NOMO-1 treated with dmso at 0.1 percent for 144 hours (cell line): ENCODE results near the gene BDH1.
"Not testable (repeated sequence)": the region's sequence is repeated elsewhere in the genome, so short reads cannot be mapped to it uniquely, and the experiment has no call there.

Experiments used
- DNase-seq: peaks from one replicate; lab custom pipeline; 2025; ENCODE audit not compliant: unreplicated experiment; lab: John Stamatoyannopoulos, UW

Gene BDH1

DNA sequence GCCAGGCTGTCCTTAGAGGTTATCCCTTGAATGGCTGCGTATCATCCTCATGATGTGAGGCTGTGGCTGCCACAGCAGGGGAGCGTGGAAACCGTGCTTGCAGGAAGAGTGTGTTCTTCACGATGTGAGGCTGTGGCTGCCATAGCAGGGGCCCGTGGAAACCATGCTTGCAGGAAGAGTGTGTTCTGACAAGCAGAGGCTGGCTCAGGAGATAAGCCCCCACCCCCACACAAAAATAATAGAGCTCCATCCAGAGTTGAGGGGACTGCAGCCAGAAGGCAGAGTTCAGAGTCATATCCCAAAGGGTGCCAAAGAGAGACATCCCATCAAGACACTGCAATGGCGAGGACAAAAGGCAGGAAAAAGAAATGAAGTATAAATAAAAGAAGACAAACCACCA lies 22.6 kb upstream of the BDH1 start:
- DNase-seq, result no peak

DNA sequence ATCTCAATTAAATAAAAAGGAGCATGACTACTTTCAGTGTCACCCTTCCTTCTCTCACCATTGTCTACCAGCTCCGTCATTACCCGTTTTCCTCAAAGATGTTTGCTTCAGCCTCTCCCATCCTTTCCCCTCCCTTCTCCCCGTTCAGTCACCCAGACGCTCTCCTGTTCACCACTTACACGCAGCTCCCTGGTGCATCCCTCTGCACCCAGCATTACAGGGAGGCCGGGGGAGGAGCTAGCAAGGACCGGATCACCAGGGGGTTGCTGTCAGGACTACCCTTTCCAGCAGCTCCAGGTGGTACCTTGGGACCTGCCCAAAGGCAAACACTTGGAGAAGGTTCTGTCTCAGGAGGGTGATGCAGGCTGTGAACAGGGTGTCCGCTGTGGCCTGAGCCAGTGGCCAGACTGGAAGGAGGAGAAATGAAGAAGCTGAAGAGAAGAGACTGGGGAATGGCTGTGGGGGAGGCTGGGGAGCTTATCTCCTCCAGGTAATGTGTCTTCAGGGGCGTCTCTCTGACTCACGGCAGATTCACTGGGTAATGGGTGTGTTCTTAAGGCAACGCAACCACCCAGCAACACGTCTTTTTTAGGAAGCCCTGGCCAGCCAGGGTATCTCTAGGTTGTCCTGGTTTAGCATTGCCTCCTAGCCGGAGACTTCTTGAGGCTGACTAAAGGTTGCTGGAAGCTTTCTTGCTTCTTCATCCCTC lies 21.8 kb upstream of the BDH1 start:
- DNase-seq, result no peak

DNA sequence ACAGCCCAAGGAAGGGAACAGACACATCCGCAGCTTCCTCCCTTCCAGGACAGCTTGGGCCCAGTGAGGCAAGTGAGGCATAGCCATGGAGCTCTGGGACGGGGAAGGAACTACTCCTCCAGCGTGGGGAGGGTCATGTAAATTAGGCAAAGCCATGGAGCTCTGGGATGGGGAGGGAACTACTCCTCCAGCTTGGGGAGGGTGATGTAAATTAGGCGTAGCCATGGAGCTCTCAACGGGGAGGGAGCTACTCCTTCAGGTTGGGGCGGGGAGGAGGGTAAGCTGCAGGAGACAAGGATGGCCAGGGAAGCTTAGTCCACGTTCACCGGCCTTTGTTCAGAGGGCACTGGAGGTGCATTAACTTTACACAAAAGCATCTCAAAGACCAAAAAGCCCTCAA lies 21.1 kb upstream of the BDH1 start:
- no peak for DNase-seq

DNA sequence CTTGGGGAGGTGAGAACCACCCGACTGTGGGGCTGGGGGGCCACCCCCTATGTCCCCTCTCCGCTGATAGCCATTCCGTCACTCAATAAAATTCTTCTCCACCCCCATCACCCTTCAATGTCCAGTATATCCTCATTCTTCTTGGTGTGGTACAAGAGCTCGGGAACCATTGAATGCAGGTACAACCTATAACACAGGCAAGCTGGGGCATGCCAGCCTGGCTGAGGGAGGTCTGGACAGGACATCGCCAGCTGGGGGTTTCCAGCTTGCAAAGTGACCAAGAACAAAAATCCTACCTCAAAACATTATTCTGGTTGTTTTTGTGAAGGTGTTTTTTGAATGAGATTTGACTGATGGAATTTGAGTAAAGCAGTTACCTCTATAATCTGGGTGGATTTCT lies 19.6 kb upstream of the BDH1 start:
- no peak for DNase-seq

DNA sequence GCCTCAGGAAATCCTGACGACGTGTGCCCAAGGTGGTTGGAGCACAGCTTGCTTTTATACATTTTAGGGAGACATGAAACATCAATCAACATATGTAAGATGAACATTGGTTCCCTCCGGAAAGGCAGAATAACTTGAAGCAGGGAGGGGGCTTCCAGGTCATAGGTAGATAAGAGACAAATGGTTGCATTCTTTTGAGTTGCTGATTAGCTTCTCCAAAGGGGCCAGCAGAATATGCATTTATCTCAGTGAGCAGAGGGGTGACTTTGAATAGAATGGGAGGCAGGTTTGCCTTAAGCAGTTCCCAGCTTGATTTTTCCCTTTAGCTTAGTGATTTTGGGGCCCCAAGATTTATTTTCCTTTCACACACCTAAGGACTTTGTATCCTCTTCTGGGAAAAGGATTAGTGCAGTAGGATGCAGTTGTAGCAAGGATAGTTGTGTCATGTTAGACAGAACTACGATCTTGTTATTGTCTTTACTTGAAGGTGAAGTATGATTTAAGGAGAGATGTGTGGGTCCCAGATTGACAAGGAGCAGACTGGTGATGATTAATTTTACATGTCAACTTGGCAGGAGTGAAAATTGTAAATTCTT lies 18.7 kb upstream of the BDH1 start:
- not testable (repeated sequence) for DNase-seq

DNA sequence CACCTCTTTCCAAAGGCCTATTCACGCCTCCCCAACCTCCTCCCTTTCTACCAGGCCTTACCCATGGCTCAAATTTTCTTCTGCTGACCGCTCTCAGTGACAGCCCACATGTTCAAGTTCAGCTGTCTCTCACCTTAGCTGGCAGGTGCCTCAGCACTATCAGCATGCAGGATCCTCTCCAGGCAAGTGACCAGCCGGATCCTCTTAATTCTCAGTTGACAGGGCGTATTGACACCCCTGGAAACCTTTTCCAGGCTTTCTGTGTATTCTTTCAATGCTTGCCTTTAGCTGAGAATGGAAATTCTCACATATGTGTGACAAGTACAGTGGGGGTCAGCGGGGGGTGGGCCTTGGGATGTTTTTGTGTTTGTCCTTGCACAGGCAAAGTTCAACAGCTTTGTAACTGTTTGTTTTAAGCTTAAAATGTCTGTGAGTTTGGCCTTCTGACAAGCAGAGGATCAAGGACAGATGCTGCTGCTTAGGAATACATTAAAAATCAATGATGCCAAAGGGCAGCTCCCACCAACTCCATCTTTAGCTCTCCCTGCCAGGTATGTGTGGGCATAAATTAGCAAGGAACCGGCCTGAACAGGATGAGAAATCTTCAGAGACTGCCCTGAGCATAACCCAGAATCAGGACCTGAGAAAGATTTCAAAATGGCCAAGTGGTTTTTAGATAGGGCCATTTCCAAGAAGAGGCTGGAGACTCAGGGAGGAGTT lies 17.4 kb upstream of the BDH1 start:
- DNase-seq, result no peak

DNA sequence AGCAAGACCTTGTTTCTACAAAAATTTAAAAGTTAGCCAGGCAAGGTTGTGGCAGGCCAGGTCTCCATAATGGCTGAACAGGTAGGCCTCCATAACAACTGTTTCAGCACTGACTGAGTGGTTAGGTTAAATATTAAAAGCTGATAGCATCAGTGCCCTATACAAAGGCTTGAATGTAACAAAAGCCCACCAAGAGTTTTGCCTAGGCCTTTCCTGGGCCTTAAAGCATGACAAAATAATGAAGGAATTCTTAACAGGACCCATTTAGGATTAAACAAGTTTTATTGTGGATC lies 16.1 kb upstream of the BDH1 start:
- not testable (repeated sequence) for DNase-seq

DNA sequence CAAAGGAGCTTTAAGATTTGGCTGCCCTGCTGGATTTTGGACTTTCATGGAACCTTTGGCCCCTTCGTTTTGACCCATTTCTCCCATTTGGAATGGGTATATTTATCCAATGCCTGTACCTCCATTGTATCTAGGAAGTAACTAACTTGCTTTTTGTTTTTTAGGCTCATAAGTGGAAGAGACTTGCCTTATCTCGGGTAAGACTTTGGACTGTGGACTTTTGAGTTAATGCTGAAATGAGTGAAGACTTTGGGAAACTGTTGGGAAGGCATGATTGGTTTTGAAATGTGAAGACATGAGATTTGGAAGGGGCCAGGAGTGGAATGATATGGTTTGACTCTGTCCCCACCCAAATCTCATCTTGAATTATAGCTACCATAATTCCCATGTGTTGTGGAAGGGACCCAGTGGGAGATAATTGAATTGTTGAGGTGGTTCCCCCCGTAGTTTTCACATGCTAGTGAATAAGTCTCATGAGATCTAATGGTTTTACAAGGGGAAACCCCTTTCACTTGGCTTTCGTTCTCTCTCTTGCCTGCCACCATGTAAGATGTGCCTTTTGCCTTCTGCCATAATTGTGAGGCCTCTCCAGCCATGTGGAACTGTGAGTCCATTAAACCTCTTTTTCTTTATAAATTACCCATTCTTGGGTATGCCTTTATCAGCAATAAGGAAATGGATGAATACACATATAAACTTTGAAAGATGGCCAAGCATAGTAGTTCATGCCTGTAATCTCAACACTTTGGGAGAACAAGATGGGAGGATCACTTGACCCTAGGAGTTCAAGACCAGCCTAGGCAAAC lies 15.5 kb upstream of the BDH1 start:
- not testable (repeated sequence) for DNase-seq

DNA sequence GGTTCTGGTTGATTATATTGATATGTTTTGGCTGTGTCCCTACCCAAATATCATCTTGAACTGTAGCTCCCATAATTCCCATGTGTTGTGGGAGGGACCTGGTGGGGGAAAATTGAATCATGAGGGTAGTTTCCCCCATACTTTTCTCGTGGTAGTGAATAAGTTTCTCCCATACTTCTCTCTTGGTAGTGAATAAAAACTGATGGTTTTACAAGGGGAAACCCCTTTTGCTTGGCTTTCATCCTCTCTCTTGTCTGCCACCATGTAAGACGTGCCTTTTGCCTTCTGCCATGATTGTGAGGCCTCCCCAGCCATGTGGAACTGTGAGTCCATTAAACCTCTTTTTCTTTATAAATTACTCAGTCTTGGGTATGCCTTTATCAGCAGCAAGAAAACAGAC lies 13.7 kb upstream of the BDH1 start:
- DNase-seq, result not testable (repeated sequence)

DNA sequence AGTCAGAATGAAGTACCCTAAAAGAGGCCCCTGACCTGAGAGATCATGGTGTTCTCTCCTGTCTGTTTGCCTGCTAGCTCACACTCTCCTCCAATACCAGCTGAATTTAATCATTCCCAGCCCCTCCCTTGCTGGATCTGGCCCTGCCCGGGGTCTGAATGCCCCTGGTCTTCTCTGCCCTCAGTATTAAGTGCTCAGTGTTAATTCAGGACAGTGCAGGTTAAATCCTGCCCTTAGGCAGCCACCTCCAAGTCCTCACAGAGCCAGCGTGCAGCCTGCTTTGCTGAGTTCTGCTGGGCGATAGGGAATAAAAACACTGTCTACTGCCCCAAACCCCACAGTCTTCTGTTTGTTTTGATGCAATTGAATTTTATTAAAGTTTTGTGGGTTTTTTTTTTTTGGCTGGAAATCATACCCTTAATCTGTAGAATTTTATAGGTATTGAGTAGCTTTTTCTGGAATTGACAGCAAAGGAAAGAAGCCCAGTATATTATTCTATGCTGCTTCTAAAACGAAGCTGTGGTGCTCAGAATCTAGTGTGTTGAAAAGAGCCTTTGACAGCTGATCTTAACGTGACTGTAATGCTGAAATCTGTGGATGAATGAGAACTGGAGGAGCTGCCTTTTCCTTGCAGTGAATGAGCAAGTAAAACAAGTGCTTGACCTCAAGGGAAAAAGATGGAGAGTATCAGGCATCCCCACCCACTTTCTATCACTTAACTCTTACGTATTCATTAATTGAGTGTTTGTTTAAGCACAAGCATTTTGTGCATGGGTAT lies 12.3 kb upstream of the BDH1 start:
- DNase-seq, result no peak

DNA sequence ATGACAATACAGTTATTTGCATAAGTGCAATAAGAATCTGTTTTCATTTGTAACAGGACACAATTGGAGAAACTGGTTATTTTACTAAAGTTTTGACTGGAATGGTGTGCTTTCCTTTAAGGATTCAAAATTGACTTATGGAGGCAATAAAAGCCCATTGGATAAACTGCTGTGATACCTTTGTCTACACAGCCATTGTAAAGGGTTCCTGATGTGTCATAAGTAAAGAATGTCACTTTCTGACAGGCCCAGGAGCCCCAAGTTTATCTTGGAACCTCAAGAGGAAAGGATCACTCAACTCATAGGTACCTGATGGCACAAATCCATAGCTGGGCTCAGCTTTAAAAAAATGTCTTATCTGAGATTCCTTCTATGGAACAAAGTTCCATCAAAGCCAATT lies 10.4 kb upstream of the BDH1 start:
- not testable (repeated sequence) for DNase-seq

DNA sequence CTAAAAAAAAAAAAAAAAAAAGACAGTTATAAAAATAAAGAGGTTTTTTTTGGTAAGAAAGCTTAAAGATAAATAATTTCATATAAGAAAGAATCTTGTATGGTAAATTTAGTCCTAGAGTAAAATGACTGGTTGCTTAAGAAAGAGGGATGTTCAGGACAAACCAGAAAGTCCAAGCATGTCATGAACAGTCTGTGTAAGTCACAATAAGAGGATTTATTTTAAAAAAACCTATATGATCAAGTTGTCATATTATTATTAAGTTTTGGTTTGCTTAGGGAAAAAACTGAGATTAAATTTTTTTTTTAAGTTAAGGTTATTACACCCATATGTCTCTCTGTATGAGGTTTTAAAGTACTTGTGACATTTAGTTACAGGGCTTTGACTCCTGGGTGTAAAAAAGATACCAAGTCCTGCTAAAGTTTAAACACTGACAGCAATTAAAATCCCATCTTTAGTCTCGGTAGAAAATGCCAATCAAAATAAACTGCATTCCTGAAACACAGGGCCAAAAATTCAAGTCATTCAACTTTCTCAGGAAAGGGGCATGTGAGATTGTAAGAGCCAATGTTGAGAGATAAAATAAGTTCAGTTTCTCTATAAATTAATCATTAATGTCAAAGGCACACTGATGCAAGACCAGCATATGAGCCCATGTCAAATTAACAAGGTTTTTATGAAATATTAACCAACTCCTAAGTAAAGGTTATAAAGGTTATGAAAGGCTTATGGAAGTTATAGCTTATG lies 8.5 kb upstream of the BDH1 start:
- DNase-seq, result no peak

DNA sequence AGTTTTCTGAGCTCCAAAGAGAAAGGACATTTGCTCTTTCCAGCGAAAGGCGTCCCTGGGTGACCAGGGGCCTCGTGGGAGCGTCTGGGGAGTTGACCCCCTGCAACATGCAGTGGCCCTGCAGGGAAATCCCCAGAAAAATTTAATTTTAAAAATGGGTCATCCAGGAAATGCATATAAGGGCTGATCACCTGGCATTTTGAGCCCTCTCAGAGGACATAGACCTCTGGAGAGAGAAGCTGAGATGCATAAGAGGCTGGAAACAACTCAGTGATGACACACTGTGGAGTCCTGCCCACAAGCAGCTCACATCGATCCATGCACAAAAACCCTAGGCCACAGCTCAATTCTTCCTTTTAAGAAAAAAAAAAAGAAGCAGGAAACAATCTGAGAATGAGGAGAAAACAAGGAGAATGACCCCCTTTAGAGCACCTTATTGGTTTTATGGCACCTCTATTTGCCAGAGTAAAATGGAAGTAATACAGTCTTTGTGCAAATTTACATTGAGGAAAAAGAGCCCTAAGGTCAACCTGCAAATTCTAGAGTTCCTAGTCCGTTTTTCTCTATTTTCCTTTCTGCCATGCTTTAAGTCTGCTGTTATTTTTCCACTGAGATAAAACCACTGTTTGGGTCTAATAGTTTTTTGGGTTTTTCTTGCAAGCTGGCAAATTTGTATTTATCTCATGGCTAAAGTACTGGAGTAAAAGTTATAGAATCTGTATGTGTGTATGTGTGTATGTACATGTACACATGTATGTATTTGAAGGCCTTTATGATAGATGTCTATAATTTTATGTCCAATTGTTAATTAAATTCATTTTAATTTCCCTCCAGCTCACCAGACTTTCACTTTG lies 6.9 kb upstream of the BDH1 start:
- DNase-seq, result no peak

DNA sequence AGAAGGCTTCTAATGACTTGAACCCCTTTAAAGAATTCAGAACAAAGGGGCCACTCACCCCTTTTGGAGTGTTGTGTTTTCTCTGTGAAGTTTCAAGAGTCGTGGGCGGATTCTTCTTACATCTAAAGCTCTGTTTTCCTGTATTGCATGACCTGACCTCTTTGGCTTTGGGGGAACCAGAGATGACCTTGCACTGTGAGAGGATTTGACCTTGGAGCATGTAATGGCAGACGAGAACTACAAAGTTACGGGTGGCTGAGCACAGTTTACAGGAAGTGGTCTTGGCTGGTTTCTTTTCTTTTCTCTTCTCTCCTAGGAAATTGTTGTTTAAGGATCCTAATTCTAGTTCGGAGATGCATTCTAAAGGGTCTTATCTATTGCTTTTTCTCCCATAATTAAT lies 6.2 kb upstream of the BDH1 start:
- no peak for DNase-seq

DNA sequence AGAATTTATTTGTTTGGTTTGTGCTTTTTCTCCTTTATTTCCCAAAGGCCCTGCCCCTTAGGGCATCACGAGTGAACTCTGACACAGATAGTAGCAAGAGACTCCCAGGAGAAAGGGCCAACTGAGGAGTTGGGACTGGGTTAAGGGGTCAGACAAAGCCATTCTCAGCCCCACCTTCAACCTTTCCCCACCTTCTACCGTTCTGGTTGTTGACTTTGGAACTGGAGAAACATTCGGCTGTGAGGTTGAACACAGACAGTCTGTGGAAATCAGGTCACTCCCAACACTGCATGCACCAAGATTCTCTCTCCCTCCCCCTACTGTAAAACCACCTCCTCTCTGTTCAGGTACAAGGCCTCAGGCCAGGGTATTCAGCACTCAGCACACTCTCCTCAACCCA lies 3.9 kb upstream of the BDH1 start:
- DNase-seq, result no peak

DNA sequence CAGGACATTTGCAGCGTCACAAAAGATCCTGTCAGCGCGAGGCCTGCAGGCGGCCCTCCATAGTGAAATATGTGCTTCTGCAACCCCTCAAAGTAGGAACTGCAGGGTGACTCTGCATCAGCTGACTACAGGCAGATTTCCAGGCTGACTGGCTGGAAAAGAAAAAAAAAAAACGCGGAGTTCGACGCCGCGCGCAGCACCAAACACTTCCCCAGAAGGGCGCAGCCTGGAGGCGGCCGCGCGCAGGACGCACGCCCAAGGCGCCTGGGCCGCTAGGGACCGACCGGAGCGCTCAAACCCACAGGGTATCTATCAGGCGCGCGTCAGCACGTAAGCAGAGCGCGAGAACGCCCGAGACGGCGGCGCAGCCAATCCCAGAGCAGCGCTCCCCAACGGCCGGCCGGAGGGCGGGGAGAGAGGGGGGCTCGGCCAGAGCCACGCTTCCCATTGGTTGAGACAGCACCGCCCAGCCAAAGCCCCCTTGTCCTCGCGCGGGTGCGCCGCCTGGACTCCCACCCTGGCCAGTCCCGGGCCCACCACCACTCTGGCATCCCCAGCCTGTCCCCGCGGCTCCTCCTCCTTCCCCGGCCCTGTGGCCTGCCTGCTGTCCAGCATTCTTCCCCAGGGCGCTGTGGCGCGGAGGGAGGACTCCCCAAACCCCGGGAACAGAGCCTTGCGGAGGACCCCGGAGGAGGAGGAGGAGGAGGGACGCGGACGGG lies 1.0 kb downstream of the BDH1 start:
- DNase-seq, result peak; percentile 100

DNA sequence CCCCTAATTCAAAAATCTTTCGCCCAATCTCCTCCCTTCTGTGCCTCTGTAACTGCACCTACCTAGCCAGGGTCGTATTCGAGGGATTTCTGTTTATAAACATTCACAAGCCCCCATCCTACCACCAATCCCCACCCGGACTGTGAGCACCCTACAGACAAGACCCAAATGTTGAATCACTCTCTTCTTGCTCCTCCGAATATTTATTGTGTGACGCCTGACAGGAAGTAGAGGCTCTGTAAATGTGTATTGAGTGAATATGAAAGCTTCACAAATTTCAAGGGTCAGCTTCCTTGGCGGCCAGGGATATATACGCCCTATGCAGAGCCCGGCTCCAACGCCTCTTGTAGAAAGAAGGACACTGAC lies 1.6 kb downstream of the BDH1 start:
- DNase-seq, result no peak

DNA sequence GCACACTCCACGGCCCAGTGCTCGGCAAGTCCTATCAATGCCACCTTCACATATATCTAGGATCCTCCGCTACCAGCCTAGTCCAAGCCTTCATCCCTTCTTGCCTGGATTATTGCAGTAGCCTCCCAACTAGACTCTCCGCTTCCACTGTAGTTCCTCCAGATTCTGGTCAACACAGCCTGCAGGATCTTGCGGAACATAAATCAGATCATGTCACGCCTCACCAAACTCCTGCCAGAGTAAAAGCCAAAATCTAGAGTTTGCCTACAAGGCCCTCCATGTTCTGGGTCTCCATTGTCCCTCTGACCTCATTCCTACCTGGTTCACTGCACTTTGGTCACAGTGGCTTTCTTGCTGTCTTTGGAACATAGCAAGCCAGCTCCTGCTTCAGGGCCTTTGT lies 3.6 kb downstream of the BDH1 start:
- DNase-seq, result no peak

DNA sequence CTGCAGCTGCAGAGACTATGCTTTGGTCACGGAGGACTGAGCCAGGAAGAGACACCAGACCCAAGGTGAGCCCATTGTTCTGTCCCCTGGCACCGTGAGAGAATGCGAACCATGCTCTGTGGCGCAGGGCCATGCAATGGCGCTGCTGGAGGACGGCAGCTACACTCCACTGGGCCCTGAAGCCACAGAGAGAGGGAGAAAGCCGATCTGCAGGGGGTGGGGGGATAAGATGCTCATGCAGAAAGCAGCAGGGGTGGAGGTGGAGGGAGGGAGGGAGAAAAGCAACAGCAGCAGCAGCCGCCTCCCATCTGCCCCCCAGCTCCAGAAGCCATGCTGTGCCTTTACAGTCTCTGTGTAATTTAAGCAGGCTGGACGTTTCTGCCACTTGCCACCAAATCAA lies 5.3 kb downstream of the BDH1 start:
- DNase-seq, result no peak
